ENCODE results near the gene MLF2. TPM values are rescaled to one million over a fixed set of nuclear protein-coding genes. Genes with fewer than 3 reads are reported as not detected.

Gene MLF2
- total and polyA plus RNA-seq, 9 of the 15 experiments (the other 6 are each of a cell fraction or from before 2014, with no cell fraction given), result 11.4 to 190 (median 139) TPM

GRCh38 chr12:6769666-6770065 is 16.7 kb upstream of the MLF2 start (continued):
- TF ChIP-seq CTCFL (IDR thresholded peaks at IDR 0.05; ENCODE audit: borderline replicate concordance, insufficient read depth, low read depth, low read length, poor library complexity, severe bottlenecking) (no peak), MTA3 (IDR thresholded peaks at IDR 0.05; ENCODE audit: borderline replicate concordance) (no peak), ERF (CRISPR knock-in tag; IDR thresholded peaks at IDR 0.05) (no peak), BRCA1 (IDR thresholded peaks at IDR 0.05) (no peak), BRCA1 (CRISPR knock-in tag; IDR thresholded peaks at IDR 0.05) (no peak), ZNF436 (CRISPR knock-in tag; IDR thresholded peaks at IDR 0.05) (no peak), GABPB2 (CRISPR knock-in tag; conservative IDR thresholded peaks at IDR 0.05) (no peak)

- peaks cover 18 to 44% of the 10 kb centered on the region in 2 experiments; a peak in 4 of 5 replicates for H3K4me1 ChIP-seq (replicated peaks in 1 of 2; ENCODE audit: control insufficient read depth in 2 of 2, insufficient read depth in 2 of 2, low read length in 2 of 2)
- TF ChIP-seq ZNF830 (CRISPR knock-in tag; IDR thresholded peaks at IDR 0.05) (no peak), PRDM10 (IDR thresholded peaks at IDR 0.05; ENCODE audit: partially characterized antibody) (peak; percentile 48)
- H3K9me3 ChIP-seq (replicated peaks; ENCODE audit: control insufficient read depth, insufficient read depth, low read depth, low read length), result no peaks in the 10 kb centered on the region
- intact Hi-C loops (cut with micrococcal nuclease), result loop anchor here (1.0 kb wide), 1 partner anchor 16 kb away; the partner anchor contains the start of gene MLF2
- ChIA-PET CTCF (ENCODE audit: low intra/inter-chr PET ratio) (no interaction called here), POLR2A (interaction anchor here (0.6 to 1.0 kb wide), 4 partner anchors 14 to 276 kb away, joined by 3 to 4 read pairs (median 4); partner anchors contain the start of gene MRPL51)
- peak overlapping the region; percentile 80; the same call in 1 of the 2 replicates for H3K4me3 ChIP-seq
- peak in 2 of 4 experiments; percentile 36 to 57 for DNase-seq (ENCODE audit: extremely low read depth in 1 of 4, low spot score in 3 of 4)
- peaks cover 27% of the 10 kb centered on the region for H3K79me2 ChIP-seq (ENCODE audit: control insufficient read depth, insufficient read depth, low read length)
- in situ Hi-C loops (cut with MboI), result no loop called here
- no TSS peak for BruUV-seq (replicated peaks)
- 100% methylated on average over 1 of the region's 6 CpGs for WGBS (ENCODE audit: insufficient coverage, low coverage, missing lambda C conversion rate)
- peak; percentile 55 for FAIRE-seq
- H3K27me3 ChIP-seq (ENCODE audit: control insufficient read depth in 2 of 2, insufficient read depth in 2 of 2, low read length in 2 of 2), result no peaks in the 10 kb centered on the region; a peak in 1 of 5 replicates
- H3K4me2 ChIP-seq (ENCODE audit: insufficient read depth, low read length), result peak overlapping the region; percentile 98
- ATAC-seq, result 0 out of 3 replicates have a peak, but pooled peaks have one; percentile 8
- H3K9ac ChIP-seq (ENCODE audit: insufficient read depth in 1 of 2, low read depth in 2 of 2, low read length in 2 of 2), result peak overlapping the region in 1 of 2 experiments; percentile 94; a peak in 1 of 4 replicates
- H2AFZ ChIP-seq (ENCODE audit: low read depth, low read length), result no peak overlapping the region
- no peaks in the 10 kb centered on the region for H3K9me1 ChIP-seq (ENCODE audit: control insufficient read depth, insufficient read depth, low read length)
- no peaks in the 10 kb centered on the region for H4K20me1 ChIP-seq (replicated peaks; ENCODE audit: control insufficient read depth, insufficient read depth, low read length)
- peak overlapping the region; percentile 89; the same call in 2 of the 3 replicates for H3K27ac ChIP-seq (ENCODE audit: extremely low read depth, low read depth, low read length)
- H3K36me3 ChIP-seq (ENCODE audit: control insufficient read depth, insufficient read depth, low read length), result peaks cover 32% of the 10 kb centered on the region; the same call in 2 of the 3 replicates
Measured at GRCh38 chr12:6768990-6769389, 16.0 kb upstream of the MLF2 start.

Data from K562 (cell line).